ENCODE data around the gene SUPT20H.

Gene SUPT20H

DNA sequence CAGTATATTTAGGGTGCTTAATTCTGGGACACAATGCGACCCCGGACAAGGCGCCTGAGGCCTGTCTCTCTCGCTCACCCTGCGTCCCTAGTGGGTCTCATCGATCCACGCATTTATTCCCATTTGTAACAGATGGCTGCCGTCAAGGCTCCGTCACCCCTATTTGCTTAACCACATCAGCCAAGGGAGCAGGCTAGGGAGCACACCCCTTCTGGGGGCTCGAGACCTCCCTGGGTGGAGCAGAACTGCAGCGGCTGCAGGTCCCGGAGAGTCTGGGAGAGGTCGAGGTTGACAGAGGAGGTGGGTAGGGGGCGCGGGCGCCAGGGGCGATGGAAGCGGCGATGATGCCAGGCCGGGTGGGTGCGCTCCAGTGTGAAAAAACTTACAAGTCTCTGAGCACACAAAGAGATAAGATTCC, 60.9 kb downstream of the SUPT20H start:
- peak; percentile 5 to 16 (median 12) for DNase-seq

DNA sequence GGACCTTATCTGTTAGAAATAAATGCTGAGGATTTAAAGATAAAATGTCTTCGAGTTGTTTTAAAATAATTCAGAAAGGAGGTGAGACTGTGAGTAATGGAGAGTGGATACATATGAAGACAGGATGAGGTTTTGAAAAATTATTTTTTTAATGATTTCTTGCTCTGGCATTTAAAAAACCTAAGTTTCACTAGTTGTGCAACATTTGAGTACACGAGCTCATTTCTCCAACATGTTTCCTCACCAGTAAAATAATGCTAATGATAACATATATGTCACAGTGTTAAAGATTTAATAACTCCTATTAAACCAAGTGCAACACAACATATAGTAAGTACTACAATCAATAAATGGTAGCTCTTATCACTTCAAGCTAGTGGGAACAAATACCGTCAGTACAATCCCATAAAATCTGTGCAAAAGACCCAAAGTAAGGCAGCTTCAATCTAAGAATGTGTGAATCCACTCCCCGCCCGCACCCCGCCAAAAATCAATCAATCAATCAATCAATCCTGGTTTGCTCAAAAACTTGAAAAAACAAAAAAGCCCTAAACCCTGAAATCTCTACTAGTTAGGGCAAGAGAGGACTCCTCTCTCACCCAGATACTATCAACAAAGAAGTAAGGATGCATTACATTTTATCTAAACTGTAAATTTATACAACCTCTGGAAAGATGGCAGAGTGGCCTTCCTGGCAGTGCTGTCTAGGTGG, 61.6 kb downstream of the SUPT20H start:
- no peak for DNase-seq

DNA sequence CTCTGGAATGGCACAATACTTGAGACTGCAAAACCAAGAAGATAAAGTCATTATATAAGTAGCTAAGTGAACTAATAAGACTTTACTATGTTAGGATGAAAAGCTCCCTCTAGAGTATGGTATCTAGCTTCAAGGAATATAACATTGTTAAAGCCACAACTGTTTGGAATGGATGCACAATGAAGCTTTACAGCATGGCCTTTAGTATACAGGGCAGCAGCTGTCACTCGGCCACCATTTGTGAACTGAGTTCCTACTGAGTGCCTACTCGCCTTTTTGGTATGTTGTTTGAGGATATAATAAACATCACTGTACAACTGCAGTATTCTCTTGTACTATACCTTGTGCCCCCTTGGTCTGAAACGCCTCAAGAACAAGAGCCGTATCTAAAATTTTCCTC, 67.1 kb downstream of the SUPT20H start:
- DNase-seq: no peak

DNA sequence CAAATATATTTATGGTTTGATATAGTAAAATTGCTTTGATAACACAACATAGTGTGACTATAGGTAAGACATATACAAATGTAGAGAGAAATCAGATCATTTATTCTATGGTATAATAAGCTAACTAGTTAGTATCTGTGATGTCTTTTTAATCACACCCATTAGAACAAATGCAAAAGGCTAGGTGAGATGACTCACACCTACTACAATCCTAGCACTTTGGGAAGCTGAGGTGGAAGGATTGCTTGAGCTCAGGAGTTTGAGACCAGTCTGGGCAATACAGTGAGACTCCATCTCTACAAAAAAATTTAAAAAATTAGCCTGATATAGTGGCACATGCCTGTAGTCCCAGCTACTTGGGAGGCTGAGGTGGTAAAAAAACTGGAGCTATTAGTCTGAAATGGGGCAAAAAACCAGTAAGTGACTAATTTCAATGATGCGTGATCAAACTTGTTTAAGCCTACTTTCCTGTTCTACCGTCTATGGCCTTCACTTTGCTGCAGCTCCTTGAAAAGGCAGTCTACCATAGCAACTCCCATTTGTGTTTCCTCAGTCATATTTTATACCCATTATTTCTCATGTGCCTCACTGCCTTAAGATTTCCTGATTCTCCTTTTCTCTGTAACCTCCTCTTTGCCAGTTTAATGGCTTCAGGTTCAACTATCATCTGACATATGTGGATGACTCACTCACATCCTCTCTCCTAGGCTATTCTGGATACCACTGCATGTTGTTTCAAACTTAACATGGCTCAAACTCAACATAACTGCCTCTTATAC, 72.8 kb downstream of the SUPT20H start:
- no peak for DNase-seq

DNA sequence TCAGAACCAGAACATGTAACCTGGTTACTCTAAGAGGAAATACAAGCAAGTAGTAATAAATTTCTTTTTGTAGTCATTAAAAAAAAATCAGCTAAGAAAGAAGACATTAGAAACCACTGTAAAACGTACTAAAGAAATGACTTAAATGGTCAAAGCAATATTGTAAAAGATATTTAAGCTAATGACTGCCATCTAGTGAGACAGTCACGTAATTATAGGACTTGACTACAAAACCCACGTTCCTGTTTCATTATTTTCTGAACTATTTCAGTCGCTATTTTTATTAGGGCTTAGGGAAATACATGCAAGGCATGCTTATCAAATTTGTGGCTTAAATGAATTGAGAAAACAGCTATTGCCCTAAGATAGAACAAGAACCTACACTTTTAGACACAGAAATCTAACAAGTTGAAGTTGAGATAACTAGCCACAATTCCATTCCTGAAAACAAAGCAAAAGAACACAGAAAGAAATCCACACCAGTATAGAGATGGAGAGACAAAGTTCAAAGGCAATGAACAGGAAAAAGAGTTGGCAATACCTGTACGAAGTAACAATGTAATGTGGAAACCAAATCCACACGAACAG, 78.2 kb downstream of the SUPT20H start:
- DNase-seq: peak in 3 of 4 experiments; percentile 34 to 79 (median 77)

DNA sequence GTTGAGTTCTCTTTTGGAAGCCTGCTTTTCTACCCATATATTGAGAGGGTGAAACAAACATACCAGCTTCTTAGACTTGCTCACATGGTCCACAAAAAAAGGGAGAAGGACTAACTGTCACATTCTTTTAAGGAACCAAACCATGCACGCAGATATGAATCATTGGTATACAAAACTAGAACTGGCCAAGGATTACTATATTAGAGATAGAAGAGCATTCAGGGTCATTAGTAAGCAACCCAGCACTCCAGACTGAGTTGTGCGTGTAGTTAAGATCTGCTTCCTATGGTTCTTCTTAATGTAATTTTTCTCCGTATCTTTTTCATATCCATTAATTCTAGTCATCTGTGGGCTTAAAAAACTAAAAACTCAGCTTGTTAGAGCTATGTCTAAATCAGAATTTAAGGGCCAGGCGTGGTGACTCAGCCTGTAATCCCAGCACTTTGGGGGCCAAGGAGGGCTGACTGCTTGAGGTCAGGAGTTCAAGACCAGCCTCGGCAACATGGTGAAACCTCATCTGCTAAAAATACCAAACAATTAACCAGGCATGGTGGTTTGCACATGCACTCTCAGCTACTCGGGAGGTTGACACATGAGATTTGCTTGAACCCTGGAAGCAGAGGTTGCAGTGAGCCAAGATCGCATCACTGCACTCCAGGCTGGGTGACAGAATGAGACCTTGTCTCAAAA, 80.0 kb downstream of the SUPT20H start:
- DNase-seq: peak; percentile 60 to 87 (median 74)

DNA sequence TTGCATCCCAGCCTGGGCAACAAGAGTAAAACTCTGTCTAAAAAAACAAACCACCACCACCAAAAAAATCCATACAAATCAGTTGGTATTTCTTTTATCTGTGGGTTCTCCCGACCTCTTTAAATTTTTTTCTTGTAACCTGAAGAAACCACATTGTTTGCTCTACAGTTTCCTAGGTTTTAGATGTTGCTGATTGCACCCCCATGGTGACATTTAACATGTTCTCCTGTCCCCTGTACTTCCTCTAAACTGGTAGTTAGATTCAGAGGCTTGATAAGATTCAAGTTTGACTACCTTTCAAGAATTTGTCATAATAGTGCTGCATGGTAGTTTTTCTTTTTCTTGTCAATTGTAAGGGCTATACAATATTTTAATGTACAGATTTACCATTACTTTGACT, 84.3 kb downstream of the SUPT20H start:
- no peak for DNase-seq

DNA sequence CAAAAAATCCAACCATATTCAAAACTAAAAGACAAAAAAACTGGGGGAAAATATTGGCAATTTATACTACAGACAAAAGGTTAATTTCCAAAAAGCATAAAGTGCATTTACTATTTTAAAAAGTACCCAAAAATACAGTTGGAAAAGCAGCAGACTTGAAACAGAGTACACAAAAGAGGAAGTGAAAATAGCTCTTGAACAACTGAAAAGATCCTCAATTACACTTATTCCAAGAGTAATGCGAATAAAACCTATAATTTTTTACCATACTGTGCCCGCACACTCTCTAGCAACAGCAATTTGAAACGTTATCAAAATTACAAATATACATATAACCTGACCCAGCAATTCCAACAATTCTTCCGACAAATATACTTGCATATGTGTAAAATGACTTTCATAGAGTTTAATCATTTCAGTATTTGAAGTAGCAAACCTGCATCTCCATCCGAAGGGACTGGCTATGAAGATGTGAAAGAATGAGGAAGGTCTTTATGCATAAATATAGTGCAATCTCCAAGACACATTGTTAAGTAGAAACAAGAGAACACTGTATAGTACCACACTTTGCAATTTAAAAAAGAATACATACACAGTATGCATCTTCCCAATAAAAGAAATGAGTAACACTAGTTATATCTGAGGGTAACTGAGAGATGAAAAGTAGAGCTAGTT, 85.7 kb downstream of the SUPT20H start:
- peak in 2 of 4 experiments; percentile 31 to 53 for DNase-seq

DNA sequence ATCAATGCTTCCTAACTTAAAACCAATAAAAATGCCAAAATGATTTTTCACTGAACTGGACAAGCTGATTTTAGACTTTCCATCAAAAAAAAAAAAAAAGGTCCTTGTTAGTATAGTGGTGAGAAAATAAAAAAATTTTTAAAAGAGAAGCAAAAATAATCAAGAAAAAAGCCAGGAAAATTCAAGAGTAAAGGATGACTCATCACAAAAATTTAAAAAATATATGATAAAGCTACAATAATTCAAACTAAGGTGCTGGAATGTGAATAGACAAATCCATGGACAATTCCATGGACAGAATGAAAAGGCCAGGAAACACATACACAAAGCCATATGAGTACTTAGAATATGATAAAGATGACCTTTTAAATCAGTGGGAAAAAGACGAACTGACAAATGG, 86.5 kb downstream of the SUPT20H start:
- DNase-seq: no peak

DNA sequence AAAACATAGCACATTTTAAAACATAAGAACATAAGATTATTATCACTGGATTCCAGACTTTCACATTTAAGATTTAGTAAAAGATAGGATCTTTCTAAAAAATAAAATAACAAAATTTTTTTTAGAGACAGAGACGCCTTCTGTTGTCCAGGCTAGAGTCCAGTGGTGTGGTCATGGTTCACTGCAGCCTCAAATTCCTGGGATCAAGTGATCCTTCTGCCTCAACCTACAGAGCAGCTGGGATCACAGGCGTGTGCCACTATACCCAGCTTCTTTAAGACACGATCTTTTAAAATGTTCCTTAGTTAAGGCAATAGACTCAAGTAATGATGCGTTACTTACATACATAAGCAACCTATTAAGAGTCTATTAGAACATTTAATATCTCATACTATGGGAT, 93.1 kb downstream of the SUPT20H start:
- DNase-seq: no peak

DNA sequence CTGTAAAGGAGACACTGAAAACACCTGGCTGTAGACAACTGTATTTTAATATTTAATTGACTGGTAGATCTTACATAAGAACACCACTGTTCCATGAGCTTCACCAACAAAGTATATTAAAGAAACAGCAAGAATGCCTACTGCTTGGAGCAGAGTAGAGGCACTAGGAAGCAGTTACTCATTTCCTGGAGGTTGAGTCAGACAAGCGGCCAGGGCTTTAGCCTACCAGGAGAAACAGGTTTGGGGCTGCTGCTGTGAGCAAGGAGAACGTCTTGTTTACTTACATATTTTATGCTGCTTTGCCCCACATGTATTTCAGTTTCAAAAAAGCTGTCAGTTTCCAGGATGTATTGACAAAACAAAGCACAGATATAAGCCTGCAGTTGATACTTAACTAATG, 93.7 kb downstream of the SUPT20H start:
- no peak for DNase-seq

DNA sequence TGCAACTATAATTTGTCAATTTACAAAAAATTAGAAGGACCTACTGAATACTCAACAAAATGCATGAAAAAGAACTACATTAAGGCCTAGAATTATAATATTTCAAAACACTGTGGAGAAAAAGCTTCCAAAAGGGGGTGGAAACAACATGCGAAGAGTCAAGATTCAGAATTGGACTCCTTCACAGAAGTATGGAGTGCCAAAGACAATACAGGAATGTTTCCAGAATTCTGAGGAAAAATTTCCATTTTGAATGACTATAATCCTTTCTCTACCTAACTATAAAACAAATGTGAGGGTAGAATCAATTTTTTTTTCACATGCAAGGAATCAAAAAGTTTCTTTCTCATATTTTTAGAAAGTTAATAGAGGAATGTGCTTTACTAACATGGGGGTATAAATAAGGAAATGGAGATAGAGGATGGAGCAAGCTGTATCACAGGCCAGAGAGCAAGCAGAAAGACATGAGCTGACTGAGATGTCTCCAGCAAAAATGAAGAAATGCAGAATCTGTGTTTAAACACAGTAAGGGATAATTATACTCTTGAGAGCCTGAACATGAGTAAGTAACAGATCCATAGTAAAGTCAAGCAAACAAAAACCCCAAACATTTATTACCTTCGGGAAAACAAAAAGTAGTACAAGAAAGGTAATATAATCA, 99.9 kb downstream of the SUPT20H start:
- DNase-seq: no peak
